Measurements from ENCODE around the gene RPTOR. TPM values are rescaled to one million over a fixed set of nuclear protein-coding genes. Genes with fewer than 3 reads are reported as not detected.

RPTOR gene
- total RNA-seq, 1 donor from 2014 or later: 18.8 TPM

- no peak for ATAC-seq
- DNase-seq (ENCODE audit: low spot score): no peak
These were observed 228.8 kb downstream of the RPTOR start for GRCh38 chr17:80773243-80773991.

GRCh38 chr17:80774146-80774545 lies 229.5 kb downstream of the RPTOR start:
- ATAC-seq (no peak), DNase-seq (ENCODE audit: low spot score) (no peak)

GRCh38 chr17:80774643-80775281 lies 230.1 kb downstream of the RPTOR start:
- ATAC-seq: no peak
- no peak for DNase-seq (ENCODE audit: low spot score)

- DNase-seq (ENCODE audit: low spot score): no peak
- ATAC-seq: no peak
These were observed 231.2 kb downstream of the RPTOR start for GRCh38 chr17:80775863-80776262.

GRCh38 chr17:80777274-80777673 lies 232.6 kb downstream of the RPTOR start:
- ATAC-seq: no peak
- no peak for DNase-seq (ENCODE audit: low spot score)

- ATAC-seq: no peak
- DNase-seq (ENCODE audit: low spot score): no peak
These were observed 234.1 kb downstream of the RPTOR start for GRCh38 chr17:80778716-80779115.

GRCh38 chr17:80779336-80779735 lies 234.7 kb downstream of the RPTOR start:
- DNase-seq (ENCODE audit: low spot score) (no peak), ATAC-seq (no peak)

GRCh38 chr17:80779961-80780380 lies 235.3 kb downstream of the RPTOR start:
- ATAC-seq (peak; percentile 40), DNase-seq (ENCODE audit: low spot score) (no peak)

GRCh38 chr17:80780381-80781198 lies 236.0 kb downstream of the RPTOR start:
- DNase-seq (ENCODE audit: low spot score) (no peak), ATAC-seq (peak; percentile 16)

- DNase-seq (ENCODE audit: low spot score): no peak
- ATAC-seq: no peak
These were observed 236.6 kb downstream of the RPTOR start for GRCh38 chr17:80781211-80781610.

- DNase-seq (ENCODE audit: low spot score): peak; percentile 24
- ATAC-seq: no peak
These were observed 237.2 kb downstream of the RPTOR start for GRCh38 chr17:80781807-80782277.

- ATAC-seq (peak; percentile 33), DNase-seq (ENCODE audit: low spot score) (no peak)
These were observed 238.1 kb downstream of the RPTOR start for GRCh38 chr17:80782536-80783427.

GRCh38 chr17:80783486-80783885 lies 238.8 kb downstream of the RPTOR start:
- ATAC-seq (no peak), DNase-seq (ENCODE audit: low spot score) (no peak)

GRCh38 chr17:80783971-80784370 lies 239.3 kb downstream of the RPTOR start:
- ATAC-seq (no peak), DNase-seq (ENCODE audit: low spot score) (no peak)

- ATAC-seq (no peak), DNase-seq (ENCODE audit: low spot score) (peak; percentile 19)
These were observed 241.0 kb downstream of the RPTOR start for GRCh38 chr17:80785477-80786178.

GRCh38 chr17:80786470-80786869 lies 241.8 kb downstream of the RPTOR start:
- ATAC-seq (no peak), DNase-seq (ENCODE audit: low spot score) (peak; percentile 27)

GRCh38 chr17:80786887-80787286 lies 242.2 kb downstream of the RPTOR start:
- no peak for ATAC-seq

GRCh38 chr17:80787881-80788280 lies 243.2 kb downstream of the RPTOR start:
- ATAC-seq (no peak), DNase-seq (ENCODE audit: low spot score) (peak; percentile 10)

More at GRCh38 chr17:80786887-80787286, 242.2 kb downstream of the RPTOR start:
- peak; percentile 16 for DNase-seq (ENCODE audit: low spot score)

GRCh38 chr17:80789356-80789902 lies 244.8 kb downstream of the RPTOR start:
- DNase-seq (ENCODE audit: low spot score): peak; percentile 7
- peak; percentile 31 for ATAC-seq
